CD4-positive, alpha-beta T cell treated with Interleukin-2 at 100 ng/mL for 4 hours (primary cell): ENCODE data around the gene ATP13A1.
"Not testable (repeated sequence)": the region's sequence is repeated elsewhere in the genome, so short reads cannot be mapped to it uniquely, and the experiment has no call there.

Experiments used
- DNase-seq: peaks from one replicate; pipeline ENCODE4 v3.0.0-alpha.2; 2020; ENCODE audit warnings: low spot score

Gene ATP13A1

GRCh38 chr19:19663256-19664120 is at the start of gene ATP13A1:
ATP13A1 (minus strand) TSS chr19:19663676; CDS start chr19:19663666, 10 bp downstream.
- DNase-seq, result peak; percentile 98

- no peak for DNase-seq
Measured at GRCh38 chr19:19711934-19712828, 48.7 kb upstream of the ATP13A1 start.

- DNase-seq, result no peak
Measured at GRCh38 chr19:19711306-19711933, 47.9 kb upstream of the ATP13A1 start.

GRCh38 chr19:19710506-19710905 is 47.0 kb upstream of the ATP13A1 start:
- DNase-seq, result no peak

- no peak for DNase-seq
Measured at GRCh38 chr19:19704836-19705235, 41.4 kb upstream of the ATP13A1 start.

- not testable (repeated sequence) for DNase-seq
Measured at GRCh38 chr19:19700493-19700892, 37.0 kb upstream of the ATP13A1 start.

GRCh38 chr19:19697589-19697988 is 34.1 kb upstream of the ATP13A1 start:
- DNase-seq, result no peak

- no peak for DNase-seq
Measured at GRCh38 chr19:19696386-19696785, 32.9 kb upstream of the ATP13A1 start.

- no peak for DNase-seq
Measured at GRCh38 chr19:19691683-19692082, 28.2 kb upstream of the ATP13A1 start.

GRCh38 chr19:19689023-19689422 is 25.5 kb upstream of the ATP13A1 start:
- DNase-seq, result not testable (repeated sequence)

GRCh38 chr19:19687090-19687489 is 23.6 kb upstream of the ATP13A1 start:
- no peak for DNase-seq

GRCh38 chr19:19686580-19686979 is 23.1 kb upstream of the ATP13A1 start:
- no peak for DNase-seq

- DNase-seq, result not testable (repeated sequence)
Measured at GRCh38 chr19:19686119-19686518, 22.6 kb upstream of the ATP13A1 start.

- DNase-seq, result no peak
Measured at GRCh38 chr19:19679176-19680073, 15.9 kb upstream of the ATP13A1 start.

- DNase-seq, result no peak
Measured at GRCh38 chr19:19677579-19677978, 14.1 kb upstream of the ATP13A1 start.

- no peak for DNase-seq
Measured at GRCh38 chr19:19674315-19674714, 10.8 kb upstream of the ATP13A1 start.

- DNase-seq, result no peak
Measured at GRCh38 chr19:19672816-19673215, 9.3 kb upstream of the ATP13A1 start.

GRCh38 chr19:19670070-19670551 is 6.6 kb upstream of the ATP13A1 start:
- peak; percentile 23 for DNase-seq

- peak; percentile 95 for DNase-seq
Measured at GRCh38 chr19:19668230-19669012, 4.9 kb upstream of the ATP13A1 start, which contains the start of gene ZNF101. ZNF101 (plus strand) TSS chr19:19668839; CDS start chr19:19668964, 125 bp downstream.

GRCh38 chr19:19665420-19665948 is 2.0 kb upstream of the ATP13A1 start:
- DNase-seq, result not testable (repeated sequence)
